Endometrial microvascular endothelial cells (primary cell): ENCODE data around the gene CENPB. TPM values are rescaled to one million over a fixed set of nuclear protein-coding genes. Genes with fewer than 3 reads are reported as not detected.

ENCODE experiments used
- in situ Hi-C: cut with HindIII; loops from 2 replicates; pipeline ENCODE4 v1.10.0; 2017; ENCODE audit warnings: low sequenced_read_pairs, low pct_unique_long_range_greater_than_20kb; ENCODE audit errors: inconsistent ontology term
- total RNA-seq: library from RNA; depleted of rRNA; stranded (reverse); fragments of >200 nt; gene quantifications from one replicate; pipeline ENCODE4 v1.2.3, GENCODE V29; 2015; ENCODE audit errors: inconsistent ontology term

CENPB gene
- total RNA-seq, 1 donor from 2014 or later: 105 TPM

DNA sequence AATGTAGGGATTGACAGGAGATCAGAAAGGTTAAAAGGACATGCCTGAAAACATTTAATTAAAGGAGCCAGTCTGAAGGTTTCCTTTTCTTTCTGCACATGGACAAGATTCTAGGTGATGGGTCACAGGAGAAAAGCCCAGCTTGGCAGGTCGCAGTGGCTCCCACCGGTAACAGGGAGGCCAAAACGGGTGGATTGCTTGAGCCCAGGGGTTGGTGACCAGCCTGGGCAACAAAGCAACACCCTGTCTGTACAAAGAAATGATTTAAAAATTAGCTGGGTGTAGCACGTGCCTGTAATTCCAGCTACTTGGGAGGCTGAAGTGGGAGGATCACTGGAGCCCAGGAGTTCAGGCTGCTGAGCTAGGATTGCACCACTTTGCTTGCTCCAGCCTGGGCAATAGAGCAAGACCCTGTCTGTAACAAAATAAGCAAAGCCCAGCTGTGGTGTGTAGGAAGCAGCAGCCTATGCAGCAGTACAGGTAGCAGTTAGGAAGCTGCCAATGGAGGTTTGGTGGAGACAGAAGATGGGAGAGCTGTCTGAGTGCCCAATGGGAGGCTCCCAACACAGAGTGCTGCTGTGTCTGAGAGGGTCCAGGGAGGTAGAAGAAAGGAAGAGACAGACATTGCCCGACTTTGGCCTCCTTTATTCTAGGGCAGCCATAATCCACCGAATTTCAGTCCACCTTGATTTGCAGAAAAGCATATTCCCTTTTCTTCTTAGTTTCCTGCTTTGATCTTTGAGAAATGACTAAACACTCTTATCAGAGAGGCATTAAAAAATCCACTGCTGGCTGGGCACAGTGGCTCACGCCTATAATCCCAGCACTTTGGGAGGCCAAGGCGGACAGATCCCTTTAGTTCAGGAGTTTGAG is 26.7 kb upstream of the CENPB start:
- in situ Hi-C loops: no loop called here

DNA sequence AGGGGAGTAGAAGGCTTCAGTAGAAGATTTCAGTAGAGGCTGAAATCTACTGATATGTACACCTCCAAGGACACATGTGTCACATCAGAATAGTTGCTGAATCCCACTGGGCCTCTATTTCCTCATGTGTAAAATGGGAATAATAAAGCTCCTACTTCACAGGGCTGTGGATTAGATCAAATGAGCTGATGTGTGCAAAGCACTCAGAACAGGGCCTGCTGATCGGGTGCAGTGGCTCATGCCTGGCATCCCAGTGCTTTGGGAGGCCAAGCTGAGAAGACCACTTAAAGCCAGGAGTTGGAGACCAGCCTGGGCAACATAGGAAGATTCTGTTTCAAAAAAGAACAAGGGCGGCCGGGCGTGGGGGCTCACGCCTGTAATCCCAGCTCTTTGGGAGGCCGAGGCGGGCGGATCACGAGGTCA is 25.7 kb upstream of the CENPB start:
- in situ Hi-C loops: no loop called here

DNA sequence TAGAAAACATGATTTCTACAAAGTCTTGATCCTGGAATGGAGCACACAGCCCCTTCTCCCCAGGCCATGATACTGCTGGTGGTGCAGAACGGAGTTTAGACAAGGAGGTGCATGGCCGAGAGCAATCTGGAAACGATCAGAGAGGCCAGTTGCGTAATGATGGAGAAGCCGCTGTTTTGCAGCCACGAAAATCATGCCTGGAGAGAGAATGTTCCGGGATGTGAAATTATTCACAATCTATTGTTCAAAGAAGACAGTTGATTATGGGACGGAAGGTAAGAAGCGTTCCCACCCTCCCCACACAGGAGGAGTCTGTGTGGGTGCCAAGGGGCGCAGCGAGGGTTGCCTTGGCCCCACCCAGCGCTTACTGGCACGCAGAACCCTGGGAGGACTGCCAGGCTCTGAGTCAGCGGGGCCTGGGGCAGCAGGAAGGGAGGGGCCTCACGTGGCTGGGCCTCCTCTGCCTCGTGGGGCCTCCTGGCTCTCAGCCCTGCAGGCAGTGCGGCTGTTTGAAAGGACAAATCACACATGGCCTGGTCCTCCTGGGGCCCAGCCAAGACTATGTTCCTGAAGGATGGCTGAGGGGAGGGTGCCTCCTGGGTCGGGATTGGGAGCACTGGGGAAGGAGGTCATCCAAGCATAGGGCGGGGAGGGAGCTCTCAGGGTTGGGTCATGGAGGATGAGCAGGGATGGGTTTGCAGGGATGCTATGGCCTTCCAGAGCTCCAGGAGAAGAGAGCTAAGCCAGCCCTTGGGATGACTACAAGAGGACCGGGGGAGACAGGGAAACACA is 25.1 kb upstream of the CENPB start:
- in situ Hi-C loops: no loop called here

DNA sequence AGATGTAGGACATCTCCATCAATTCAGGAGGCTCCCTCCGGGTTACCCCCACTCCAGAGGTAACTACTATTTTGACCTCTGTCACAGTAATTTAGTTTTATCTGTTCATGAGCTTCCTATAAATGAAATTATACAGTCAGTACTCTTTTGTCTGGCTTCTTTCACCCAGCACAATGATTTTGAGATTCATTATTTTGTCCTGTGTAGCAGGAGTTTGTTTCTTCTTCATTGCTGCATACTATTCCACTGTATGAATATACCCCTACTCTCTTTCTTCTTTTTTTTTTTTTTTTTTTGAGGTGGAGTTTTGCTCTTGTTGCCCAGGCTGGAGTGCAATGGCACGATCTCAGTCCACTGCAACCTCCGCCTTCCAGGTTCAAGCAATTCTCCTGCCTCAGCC is 22.0 kb upstream of the CENPB start:
- in situ Hi-C loops: no loop called here

DNA sequence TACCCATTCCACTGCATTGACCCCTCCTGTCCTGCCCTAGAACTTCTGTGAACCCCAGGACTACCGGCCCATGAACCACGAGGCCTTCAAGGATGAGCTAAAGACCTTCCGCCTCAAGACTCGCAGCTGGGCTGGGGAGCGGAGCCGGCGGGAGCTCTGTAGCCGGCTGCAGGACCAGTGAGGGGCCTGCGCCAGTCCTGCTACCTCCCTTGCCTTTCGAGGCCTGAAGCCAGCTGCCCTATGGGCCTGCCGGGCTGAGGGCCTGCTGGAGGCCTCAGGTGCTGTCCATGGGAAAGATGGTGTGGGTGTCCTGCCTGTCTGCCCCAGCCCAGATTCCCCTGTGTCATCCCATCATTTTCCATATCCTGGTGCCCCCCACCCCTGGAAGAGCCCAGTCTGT is 18.2 kb upstream of the CENPB start:
- in situ Hi-C loops: no loop called here

DNA sequence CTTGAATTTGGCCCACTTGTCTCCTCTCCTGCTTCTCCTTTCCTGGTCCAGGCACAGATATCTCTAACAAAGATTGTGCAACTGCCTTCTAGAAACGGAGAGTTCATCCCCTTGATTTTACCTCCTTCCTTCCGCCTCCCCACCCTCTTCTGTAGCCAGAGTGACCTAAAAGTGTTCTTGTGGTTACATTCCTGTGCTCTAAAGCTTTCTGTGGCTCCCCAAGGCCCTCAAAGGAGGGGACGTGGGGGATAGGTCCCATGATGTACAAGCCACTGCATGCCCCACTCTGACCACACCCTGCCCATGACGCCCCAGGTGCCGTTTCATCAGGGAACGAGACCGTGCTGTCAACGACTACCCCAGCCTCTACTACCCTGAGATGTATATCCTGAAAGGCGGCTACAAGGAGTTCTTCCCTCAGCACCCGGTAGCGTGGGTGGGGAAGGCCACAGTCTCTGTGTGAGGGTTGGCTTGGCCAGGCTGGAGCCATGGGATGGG is 17.8 kb upstream of the CENPB start:
- in situ Hi-C loops: no loop called here

DNA sequence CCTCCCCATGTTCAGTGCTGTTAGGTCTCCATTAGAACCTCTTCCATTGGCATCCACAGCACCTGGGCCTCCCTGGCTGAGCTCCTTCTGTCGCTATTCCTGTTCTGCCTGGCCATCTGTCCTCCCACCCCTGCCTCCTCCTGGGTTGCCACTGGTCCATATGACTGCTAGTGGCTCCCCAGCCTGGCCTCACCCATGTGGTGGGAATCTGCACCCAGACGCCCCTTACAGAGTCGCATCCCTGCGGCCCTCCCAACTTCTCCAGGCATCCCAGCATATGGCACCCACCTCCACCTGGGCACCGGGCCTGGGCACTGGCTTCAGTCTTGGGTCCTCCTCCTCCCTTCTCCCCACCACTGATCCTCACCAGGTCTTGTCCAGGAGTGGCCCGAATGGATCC is 17.3 kb upstream of the CENPB start:
- in situ Hi-C loops: no loop called here

DNA sequence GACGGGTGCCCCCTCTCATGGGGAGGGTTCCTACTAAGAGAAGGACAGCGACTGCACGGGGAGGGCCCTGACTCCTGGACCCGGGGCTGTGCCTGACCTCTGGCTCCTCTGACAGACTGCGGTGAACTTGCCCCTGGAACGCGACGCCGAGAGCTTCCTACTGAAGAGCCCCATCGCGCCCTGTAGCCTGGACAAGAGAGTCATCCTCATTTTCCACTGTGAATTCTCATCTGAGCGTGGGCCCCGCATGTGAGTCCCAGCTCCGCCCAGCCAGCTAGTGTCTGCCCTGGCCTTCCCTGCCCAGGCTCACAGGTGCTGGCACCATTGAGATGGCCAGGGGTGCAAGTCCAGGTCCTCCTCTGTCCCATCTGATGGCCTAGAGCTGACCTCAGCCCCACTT is 16.7 kb upstream of the CENPB start:
- in situ Hi-C loops: no loop called here

DNA sequence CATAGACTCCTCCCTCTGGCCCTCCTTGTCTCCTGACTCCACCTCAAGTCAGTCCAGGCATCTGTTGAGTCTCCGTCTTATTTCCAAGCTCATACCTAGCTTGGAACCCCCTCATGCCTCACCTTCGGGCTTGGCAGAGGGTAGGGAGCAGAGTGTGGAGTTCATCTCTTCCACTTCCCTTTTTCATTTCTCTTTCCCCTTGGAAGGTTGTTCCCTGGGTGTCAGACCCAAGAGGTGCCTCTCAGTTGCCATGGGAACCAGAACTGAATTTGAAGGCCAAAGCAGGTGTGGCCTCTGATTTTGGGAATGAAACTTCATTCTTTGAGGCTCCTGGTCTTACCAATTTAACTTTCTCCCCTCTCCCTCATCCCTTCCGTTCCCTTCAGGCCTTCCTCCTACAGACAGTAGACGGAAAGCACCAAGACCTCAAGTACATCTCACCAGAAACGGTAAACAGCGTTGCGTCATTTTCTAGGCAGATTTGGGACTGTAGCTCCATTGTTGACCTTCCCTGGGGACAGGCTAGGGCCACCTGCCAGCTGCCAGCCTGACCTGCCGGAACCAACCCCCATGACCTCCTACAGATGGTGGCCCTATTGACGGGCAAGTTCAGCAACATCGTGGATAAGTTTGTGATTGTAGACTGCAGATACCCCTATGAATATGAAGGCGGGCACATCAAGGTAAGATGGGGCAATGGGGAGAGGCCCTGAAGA is 16.1 kb upstream of the CENPB start:
- in situ Hi-C loops: no loop called here

DNA sequence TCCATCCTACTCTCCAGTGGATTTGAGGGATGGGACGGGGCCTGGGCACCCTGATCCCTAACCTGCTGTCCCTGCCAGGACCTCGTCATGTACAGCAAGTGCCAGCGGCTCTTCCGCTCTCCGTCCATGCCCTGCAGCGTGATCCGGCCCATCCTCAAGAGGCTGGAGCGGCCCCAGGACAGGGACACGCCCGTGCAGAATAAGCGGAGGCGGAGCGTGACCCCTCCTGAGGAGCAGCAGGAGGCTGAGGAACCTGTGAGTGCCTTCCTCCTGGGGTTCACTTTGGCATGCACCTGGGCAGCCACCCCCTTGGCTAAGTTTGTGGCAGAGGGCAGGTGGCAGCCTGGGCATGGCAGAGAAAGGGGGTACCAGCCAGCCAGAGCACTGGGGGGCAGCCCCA is 15.3 kb upstream of the CENPB start:
- in situ Hi-C loops: no loop called here

DNA sequence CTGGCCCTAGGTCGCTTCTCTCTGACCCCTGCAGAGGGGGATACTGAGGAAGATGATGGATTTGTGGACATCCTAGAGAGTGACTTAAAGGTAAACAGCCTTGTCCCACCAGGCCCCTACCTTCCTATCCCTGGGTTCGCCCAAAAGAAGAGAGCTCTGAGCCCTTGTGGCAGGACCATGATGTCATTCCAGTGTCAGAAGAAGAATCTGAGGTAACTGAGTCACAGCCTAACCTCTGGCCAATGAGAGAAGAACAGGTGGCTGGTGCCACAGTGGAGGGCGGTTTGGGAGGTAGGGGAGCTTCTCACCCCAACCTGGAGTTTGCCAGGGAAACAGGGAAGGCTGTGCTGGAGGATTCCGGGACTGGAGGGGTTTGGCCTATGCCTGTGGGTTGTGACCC is 14.8 kb upstream of the CENPB start:
- in situ Hi-C loops: no loop called here

DNA sequence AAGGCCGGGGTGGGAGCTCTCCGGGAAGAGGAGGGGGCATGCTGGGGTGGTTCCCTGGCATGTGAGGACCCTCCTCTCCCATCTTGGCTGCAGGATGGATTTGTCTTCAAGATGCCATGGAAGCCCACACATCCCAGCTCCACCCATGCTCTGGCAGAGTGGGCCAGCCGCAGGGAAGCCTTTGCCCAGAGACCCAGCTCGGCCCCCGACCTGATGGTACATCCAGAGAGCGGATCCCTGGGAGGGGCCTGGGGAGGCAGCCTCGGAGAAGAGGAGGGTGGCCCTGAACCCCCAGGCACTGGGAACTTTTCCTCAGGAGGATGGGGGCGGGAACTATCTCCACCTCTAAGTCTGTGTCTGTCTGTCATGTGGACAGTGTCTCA is 14.3 kb upstream of the CENPB start:
- in situ Hi-C loops: no loop called here

DNA sequence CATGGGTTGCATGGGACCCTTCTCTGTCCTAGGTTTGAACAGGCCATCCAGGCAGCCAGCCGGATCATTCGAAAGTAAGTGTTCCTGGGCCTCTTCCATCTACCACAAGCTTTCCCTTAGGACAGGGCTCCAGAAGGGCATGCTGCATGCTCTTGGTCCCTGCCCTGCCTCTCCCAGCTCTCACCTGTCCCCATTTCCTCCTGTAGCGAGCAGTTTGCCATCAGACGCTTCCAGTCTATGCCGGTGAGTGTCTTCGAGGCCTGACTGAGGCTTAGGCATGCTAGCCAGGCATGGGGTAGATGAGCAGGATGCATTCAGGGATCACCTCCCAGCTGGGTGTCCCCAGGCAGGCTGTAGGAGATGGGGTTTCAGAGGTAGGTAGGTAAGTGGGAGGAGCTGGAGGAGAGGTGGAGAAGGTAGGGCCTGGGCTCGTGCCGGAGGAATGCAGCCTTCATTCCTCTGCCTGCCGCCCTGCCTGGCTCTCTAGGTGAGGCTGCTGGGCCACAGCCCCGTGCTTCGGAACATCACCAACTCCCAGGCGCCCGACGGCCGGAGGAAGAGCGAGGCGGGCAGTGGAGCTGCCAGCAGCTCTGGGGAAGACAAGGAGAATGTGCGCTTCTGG is 13.8 kb upstream of the CENPB start:
- in situ Hi-C loops: no loop called here

DNA sequence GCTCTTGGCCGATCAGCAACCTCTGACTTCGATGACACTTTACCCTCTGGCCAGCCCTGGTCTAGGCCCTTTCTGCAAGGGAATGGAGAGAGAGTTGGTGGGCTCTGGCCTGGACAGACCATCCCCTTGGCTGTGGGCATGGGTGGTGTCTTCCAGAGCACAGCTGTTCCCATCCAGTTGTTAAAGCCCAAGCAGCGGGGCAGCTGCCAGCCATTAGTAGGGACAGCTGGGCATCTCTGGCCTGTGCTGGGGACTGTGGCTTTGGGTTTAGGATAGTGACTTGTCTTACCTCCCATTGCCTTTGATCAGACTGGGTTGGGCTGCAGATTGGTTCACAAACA is 12.3 kb upstream of the CENPB start:
- in situ Hi-C loops: no loop called here

DNA sequence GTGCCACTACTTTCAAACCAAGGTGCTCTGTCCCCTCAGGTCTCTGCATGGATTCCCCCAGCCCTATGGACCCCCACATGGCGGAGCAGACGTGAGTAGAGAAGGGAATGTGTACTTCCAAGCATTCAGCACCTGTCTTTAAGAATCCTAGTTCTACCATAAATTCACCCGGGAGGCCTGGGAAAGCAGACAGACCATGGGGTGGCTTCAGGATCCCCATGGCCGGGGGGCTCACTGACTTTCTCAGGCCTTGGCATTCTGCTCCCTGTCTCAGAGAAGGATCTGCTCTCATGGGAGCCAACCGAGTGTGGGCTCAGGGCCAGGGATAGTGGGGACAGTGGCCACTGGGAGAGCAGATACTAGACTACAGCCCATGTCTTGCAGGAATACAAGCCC is 11.8 kb upstream of the CENPB start:
- in situ Hi-C loops: no loop called here

DNA sequence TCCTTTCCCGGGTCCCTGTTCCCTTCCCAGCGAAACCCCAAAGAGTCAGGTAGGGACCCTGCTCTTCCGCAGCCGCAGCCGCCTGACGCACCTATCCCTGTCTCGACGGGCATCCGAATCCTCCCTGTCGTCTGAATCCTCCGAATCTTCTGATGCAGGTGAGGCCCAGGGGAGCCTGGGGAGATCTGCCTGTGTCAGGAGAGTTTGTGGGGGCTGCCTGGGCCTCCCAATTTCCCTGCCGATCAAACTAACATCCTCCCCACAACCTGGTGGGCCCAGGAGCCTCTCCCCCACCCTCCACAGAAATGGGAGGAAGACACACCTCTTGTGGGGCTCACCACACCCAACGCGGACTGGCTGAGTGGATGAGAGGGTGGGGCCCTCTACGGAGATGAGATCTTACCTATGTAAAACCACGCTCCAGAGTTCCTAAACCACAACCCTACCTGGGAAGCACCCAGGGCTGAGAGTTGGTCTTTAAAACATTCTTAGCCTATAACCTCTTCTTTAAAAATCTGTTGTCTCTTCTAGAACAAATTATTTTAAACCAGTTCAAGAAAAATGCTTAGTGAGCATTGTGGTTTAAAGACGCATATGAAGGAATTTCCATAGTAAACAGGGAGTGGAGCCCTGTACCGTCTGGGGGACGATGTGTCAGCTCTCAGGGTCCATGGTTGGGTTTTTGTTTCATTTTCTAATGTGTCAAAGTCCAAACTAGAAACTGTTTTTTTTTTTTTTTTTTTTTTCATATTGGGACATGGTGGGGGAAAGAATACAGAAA is 11.2 kb upstream of the CENPB start:
- in situ Hi-C loops: no loop called here

DNA sequence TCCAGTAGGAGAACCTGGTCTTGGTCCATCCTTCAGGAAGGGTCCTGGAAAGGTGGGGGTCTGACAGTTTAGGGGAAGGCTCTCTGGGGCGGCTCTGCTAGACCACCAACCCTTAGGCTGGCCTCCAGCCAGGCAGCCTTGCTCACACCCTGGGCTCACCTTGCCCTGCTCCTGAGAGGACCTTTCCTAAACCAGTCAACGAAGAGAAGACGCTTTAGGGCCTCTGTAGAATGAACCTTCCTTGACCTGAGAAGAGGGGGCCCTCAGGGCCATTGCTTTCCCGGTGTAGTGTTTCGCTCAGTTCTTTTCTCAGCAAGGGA is 10.6 kb upstream of the CENPB start:
- in situ Hi-C loops: no loop called here

DNA sequence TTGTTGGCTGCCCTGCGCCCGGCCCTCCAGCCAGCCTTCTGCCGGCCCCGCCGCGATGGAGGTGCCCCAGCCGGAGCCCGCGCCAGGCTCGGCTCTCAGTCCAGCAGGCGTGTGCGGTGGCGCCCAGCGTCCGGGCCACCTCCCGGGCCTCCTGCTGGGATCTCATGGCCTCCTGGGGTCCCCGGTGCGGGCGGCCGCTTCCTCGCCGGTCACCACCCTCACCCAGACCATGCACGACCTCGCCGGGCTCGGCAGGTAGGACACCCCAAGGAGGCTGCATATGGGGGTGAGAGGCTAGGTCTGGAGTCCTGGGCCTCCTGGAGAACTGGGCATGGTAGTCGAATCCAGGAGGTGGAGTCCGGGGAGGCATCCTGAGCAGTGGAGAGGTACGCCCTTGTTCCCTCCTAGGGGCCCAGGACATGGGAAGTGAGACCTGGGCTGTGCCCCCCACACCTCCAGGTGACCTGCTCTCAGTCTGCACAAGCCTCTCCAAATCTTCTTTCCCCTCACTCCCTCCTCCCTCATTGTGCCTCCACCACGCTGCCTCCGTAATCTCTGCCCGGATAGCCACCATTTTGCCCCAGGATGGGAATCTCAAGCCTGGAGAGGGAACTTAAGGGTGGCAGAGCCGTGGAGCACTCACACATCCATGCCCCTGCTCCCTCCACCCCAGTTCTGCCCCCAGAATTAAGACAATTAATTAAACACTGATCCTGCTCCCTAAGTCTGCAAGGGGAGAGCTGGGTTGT is 10.1 kb upstream of the CENPB start:
- in situ Hi-C loops: no loop called here
